ENCODE data around the gene TIMM23. TPM values are rescaled to one million over a fixed set of nuclear protein-coding genes. Genes with fewer than 3 reads are reported as not detected.

The TIMM23 gene
- total RNA-seq, 1 donor = 62.6 TPM

GRCh38 chr10:46025406-46025805, 53.1 kb downstream of the TIMM23 start:
- Histone ChIP-seq H4K20me1 (ENCODE audit: insufficient read depth, low read length) (peaks cover 54% of the 10 kb centered on the region), H2AFZ (ENCODE audit: low read length) (no peak overlapping the region), H3K4me1 (ENCODE audit: insufficient read depth, low read length) (peaks cover 83% of the 10 kb centered on the region)

GRCh38 chr10:46026106-46026505, 53.8 kb downstream of the TIMM23 start:
- Histone ChIP-seq H3K9me3 (ENCODE audit: low read depth, low read length) (no peaks in the 10 kb centered on the region), H3K36me3 (ENCODE audit: insufficient read depth, low read length) (no peaks in the 10 kb centered on the region), H3K4me3 (ENCODE audit: insufficient read depth, low read length) (no peak overlapping the region), H3K27ac (ENCODE audit: low read depth, low read length) (peak overlapping the region; percentile 97), H3K4me1 (ENCODE audit: insufficient read depth, low read length) (peaks cover 76% of the 10 kb centered on the region), H2AFZ (ENCODE audit: low read length) (no peak overlapping the region), H3K27me3 (ENCODE audit: insufficient read depth, low read length) (no peaks in the 10 kb centered on the region), H3K4me2 (ENCODE audit: insufficient read depth, low read length) (peak overlapping the region; percentile 21), H3K79me2 (ENCODE audit: insufficient read depth, low read length) (peaks cover 86% of the 10 kb centered on the region), H4K20me1 (ENCODE audit: insufficient read depth, low read length) (peaks cover 48% of the 10 kb centered on the region)
- no peak for DNase-seq (ENCODE audit: insufficient read length, low spot score, missing footprints)
- no peak for TF ChIP-seq CTCF (IDR thresholded peaks at IDR 0.05; ENCODE audit: extremely low read depth, low read depth, low read length)

More at GRCh38 chr10:46025406-46025805, 53.1 kb downstream of the TIMM23 start:
- Histone ChIP-seq H3K27ac (ENCODE audit: low read depth, low read length) (peak overlapping the region; percentile 97), H3K36me3 (ENCODE audit: insufficient read depth, low read length) (no peaks in the 10 kb centered on the region), H3K4me2 (ENCODE audit: insufficient read depth, low read length) (peak overlapping the region; percentile 3), H3K79me2 (ENCODE audit: insufficient read depth, low read length) (peaks cover 93% of the 10 kb centered on the region), H3K4me3 (ENCODE audit: insufficient read depth, low read length) (no peak overlapping the region), H3K27me3 (ENCODE audit: insufficient read depth, low read length) (no peaks in the 10 kb centered on the region), H3K9me3 (ENCODE audit: low read depth, low read length) (no peaks in the 10 kb centered on the region)
- no peak for DNase-seq (ENCODE audit: insufficient read length, low spot score, missing footprints)
- TF ChIP-seq CTCF (IDR thresholded peaks at IDR 0.05; ENCODE audit: extremely low read depth, low read depth, low read length) = no peak

- peak overlapping the region; percentile 85 for H3K27ac ChIP-seq (ENCODE audit: low read depth, low read length)
These were observed 56.5 kb downstream of the TIMM23 start for GRCh38 chr10:46028584-46029460.

More at GRCh38 chr10:46028584-46029460, 56.5 kb downstream of the TIMM23 start:
- peaks cover 60% of the 10 kb centered on the region for H3K4me1 ChIP-seq (ENCODE audit: insufficient read depth, low read length)
- H3K36me3 ChIP-seq (ENCODE audit: insufficient read depth, low read length) = no peaks in the 10 kb centered on the region
- peaks cover 40% of the 10 kb centered on the region for H4K20me1 ChIP-seq (ENCODE audit: insufficient read depth, low read length)
- H3K9me3 ChIP-seq (ENCODE audit: low read depth, low read length) = no peaks in the 10 kb centered on the region
- peak overlapping the region; percentile 83 for H3K4me2 ChIP-seq (ENCODE audit: insufficient read depth, low read length)
- no peaks in the 10 kb centered on the region for H3K27me3 ChIP-seq (ENCODE audit: insufficient read depth, low read length)
- TF ChIP-seq CTCF (IDR thresholded peaks at IDR 0.05; ENCODE audit: extremely low read depth, low read depth, low read length) = peak; percentile 70
- DNase-seq (ENCODE audit: insufficient read length, low spot score, missing footprints) = peak; percentile 75
- peak overlapping the region; percentile 88 for H3K4me3 ChIP-seq (ENCODE audit: insufficient read depth, low read length)
- peaks cover 66% of the 10 kb centered on the region for H3K79me2 ChIP-seq (ENCODE audit: insufficient read depth, low read length)
- no peak overlapping the region for H2AFZ ChIP-seq (ENCODE audit: low read length)

Measured in osteoblast (primary cell).